ENCODE results near the gene ARHGAP24.
"Not testable (repeated sequence)": the region's sequence is repeated elsewhere in the genome, so short reads cannot be mapped to it uniquely, and the experiment has no call there.

The ARHGAP24 gene

DNA sequence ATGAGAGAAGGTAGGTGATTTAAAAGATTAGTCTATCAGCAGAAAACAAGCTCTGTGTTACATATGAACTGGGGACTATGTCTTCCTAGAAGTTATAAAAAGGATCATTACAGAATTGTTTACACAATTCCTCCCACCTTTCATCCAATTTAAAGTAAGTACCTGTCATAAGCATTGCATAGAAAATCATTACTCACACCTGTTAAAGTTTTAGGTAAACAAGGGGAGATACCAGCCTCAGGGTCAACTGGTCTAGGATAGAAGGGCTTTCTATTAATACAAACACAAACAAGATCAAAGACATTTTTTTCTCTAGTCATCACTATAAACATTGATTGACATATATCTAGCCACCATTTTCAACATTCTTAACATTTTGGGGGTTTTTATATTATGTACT, 333.9 kb downstream of the ARHGAP24 start:
- no peak overlapping the region for H3K4me3 Mint-ChIP-seq
- ATAC-seq = no peak
- no peak for DNase-seq (ENCODE audit: low spot score in 2 of 2)
- no peaks in the 10 kb centered on the region for H3K36me3 Mint-ChIP-seq
- no peak overlapping the region for H3K27ac Mint-ChIP-seq
- H3K4me1 Mint-ChIP-seq = no peaks in the 10 kb centered on the region
- no peaks in the 10 kb centered on the region for H3K9me3 Mint-ChIP-seq

DNA sequence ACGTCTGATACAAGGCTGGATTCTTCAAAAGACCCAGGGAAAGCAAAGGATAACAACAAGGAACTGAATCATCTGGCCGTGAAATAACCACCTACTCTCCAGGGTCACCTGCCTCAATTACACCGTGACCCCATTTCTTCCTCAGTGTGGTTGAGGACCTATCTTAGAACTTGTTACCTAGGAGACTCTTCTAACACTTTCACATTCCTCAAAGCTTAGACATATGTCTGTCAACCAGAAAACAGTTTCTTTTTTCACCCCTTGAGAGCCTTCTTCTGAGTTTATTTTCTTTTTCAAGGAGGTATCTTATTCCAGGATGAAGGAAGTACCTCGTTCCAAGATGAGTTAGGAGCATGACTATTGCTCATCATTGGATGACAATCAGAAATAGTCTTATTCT, 337.8 kb downstream of the ARHGAP24 start:
- ATAC-seq = no peak
- Mint-ChIP-seq H3K36me3 (no peaks in the 10 kb centered on the region), H3K9me3 (peaks cover 3% of the 10 kb centered on the region), H3K27ac (no peak overlapping the region), H3K4me3 (no peak overlapping the region), H3K4me1 (no peaks in the 10 kb centered on the region)
- DNase-seq (ENCODE audit: low spot score in 2 of 2) = no peak

DNA sequence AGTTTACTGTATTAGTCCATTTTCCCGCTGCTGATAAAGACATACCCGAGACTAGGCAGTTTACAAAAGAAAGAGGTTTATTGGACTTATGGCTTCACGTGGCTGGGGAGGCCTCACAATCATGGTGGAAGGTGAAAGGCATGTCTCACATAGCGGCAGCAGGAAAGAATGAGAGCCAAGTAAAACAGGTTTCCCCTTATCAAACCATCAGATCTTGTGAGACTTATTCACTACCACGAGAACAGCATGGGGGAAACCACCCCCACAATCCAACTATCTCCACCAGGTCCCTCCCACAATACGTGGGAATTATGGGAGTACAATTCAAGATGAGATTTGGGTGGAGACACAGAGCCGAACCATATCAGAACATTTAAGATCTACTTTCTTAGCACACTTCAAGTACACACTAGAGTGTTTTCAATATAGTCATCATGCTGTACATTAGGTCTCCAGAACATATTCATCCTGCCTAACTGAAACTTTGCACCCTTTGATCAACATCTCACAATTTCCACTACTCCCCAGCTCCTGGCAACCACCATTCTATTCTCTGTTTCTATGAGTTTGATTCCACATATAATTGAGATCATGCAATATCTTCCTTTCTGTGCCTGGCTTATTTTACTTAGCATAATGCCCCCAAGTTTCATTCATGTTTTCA, 341.0 kb downstream of the ARHGAP24 start:
- peaks cover 8% of the 10 kb centered on the region for H3K9me3 Mint-ChIP-seq
- H3K36me3 Mint-ChIP-seq = no peaks in the 10 kb centered on the region
- H3K4me1 Mint-ChIP-seq = no peaks in the 10 kb centered on the region
- no peak for ATAC-seq
- DNase-seq (ENCODE audit: low spot score in 2 of 2) = no peak
- H3K4me3 Mint-ChIP-seq = no peak overlapping the region
- no peak overlapping the region for H3K27ac Mint-ChIP-seq

DNA sequence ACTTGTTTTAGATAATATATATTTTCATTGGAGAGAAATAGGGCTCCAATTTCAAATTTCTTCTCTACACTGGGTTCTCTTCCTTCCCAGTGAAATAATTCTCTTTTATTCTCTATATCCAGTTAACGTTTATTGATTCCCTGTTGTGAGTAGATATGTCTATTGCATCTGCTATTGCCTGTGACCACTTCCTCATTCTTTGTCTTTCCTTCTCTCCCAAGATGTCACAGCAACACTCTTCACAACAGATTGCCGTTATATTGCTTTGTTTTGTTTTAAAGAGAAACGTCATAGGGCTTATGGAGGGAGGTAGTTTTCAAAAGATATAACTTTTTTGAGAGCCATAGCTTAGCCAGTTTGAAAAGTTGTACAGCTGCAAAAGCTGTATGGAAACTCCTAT, 343.8 kb downstream of the ARHGAP24 start:
- ATAC-seq (no peak), DNase-seq (ENCODE audit: low spot score in 2 of 2) (no peak)
- H3K4me1 Mint-ChIP-seq = no peaks in the 10 kb centered on the region
- H3K4me3 Mint-ChIP-seq = no peak overlapping the region
- no peaks in the 10 kb centered on the region for H3K36me3 Mint-ChIP-seq
- peaks cover 8% of the 10 kb centered on the region for H3K9me3 Mint-ChIP-seq
- no peak overlapping the region for H3K27ac Mint-ChIP-seq

DNA sequence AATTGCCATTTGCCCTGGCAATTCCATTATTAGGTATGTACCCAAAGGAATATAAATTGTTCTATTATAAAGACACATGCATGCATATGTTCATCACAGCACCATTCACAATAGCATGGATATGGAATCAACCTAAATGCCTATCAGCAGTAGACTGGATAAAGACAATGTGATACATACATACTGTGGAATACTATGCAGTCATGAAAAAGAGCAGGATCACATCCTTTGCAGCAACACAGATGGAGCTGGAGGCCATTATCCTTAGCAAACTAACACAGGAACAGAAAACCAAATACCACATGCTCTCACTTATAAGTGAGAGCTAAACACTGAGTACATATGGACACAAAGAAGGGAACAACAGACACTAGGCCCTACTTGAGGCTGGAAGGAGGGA, 345.2 kb downstream of the ARHGAP24 start:
- not testable (repeated sequence) for H3K9me3 Mint-ChIP-seq; H3K4me3 Mint-ChIP-seq; ATAC-seq; H3K27ac Mint-ChIP-seq; H3K36me3 Mint-ChIP-seq; DNase-seq (ENCODE audit: low spot score in 2 of 2); H3K4me1 Mint-ChIP-seq

DNA sequence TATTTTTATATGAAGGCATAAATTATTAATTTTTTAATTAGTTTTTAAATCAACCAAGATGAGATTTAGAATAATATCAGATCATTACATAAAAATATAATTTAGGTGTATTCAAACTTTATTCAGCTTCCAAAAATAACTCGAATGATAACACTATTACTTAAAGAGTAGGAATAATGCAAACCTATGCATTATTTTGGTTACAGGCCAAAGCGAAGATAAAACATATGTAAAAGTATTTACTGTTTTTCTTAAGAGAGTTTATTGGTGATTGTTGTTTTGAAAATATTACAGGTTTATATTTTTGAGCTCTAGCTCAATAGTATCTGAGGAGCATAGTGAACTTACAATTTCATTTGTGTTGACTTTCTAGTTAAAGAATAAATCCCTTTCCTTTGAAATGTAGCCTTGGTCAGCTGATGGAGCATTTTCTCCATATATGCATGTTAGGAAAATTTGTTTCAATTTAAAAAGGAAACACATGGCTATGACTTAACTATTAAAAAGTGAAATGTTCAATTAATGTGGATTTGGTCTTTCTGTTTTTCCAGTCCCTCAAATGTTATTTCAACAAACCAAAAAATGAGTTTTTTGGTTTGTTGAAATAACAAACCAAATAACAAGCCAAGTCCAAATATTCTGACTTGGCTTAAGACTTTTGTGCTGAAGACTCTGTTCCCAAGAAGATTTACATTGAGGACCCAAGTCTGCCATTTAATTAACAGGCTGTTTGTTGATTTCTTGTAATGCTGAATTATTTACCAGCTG, 346.9 kb downstream of the ARHGAP24 start:
- Mint-ChIP-seq H3K36me3 (no peaks in the 10 kb centered on the region), H3K4me3 (no peak overlapping the region), H3K27ac (no peak overlapping the region), H3K4me1 (no peaks in the 10 kb centered on the region), H3K9me3 (peaks cover 5% of the 10 kb centered on the region)
- DNase-seq (ENCODE audit: low spot score in 2 of 2) = no peak
- no peak for ATAC-seq

DNA sequence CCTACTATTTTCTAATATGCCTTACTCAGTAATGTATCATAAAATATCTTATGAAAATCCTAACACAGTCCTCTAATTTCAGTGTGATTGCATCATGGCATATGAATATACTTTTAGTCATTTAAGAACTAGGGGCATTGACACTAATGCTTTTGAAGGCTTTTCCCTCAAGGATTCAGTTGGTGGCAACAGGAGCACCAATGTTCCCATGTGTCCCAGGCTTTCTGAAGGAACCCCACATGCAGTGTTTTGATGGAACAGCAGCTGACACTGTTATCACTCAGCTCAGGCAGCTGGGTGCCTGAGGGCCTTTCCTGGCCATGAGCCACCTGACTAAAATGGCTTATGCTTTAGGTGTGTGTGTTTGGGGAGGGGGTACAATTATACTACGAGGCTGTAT, 348.3 kb downstream of the ARHGAP24 start:
- no peak for ATAC-seq
- Mint-ChIP-seq H3K36me3 (no peaks in the 10 kb centered on the region), H3K27ac (no peak overlapping the region), H3K4me3 (no peak overlapping the region), H3K4me1 (no peaks in the 10 kb centered on the region), H3K9me3 (peaks cover 5% of the 10 kb centered on the region)
- DNase-seq (ENCODE audit: low spot score in 2 of 2) = no peak

DNA sequence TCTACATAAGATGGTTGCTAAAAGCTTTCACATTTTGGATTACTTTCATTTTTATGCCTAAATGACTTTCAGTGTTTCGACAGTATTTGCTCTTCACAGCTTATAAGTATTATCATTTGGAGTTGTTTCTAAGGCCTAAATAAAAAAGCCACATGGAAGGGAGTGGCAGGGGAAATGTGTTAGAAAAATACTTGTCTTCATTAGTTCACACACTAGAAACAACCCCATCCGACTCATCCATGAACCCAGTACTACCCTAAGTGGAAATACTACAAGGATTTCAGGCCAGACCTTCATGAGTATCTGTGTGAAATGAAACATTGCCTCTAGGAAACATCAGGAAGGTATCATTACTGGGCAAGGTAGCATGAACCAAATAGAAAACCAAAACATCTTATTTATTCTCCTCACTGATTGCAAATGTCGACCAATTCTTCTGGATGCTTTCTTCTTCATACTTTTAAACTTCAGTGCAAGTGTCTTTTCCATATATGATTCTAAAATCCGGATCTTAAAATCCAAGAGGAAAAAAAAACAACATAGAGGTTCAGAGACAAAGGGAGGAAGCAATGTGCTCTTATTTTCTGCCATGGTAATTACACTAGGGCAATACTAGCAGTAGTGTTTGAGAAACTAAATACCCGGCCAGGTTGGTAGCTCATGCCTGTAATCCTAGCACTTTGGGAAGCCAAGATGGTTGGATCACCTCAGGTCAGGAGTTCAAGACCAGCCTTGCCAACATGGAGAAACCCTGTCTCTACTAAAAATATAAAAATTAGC, 349.4 kb downstream of the ARHGAP24 start:
- H3K36me3 Mint-ChIP-seq = no peaks in the 10 kb centered on the region
- DNase-seq (ENCODE audit: low spot score in 2 of 2) (no peak), ATAC-seq (no peak)
- no peaks in the 10 kb centered on the region for H3K4me1 Mint-ChIP-seq
- H3K27ac Mint-ChIP-seq = no peak overlapping the region
- no peaks in the 10 kb centered on the region for H3K9me3 Mint-ChIP-seq
- no peak overlapping the region for H3K4me3 Mint-ChIP-seq

DNA sequence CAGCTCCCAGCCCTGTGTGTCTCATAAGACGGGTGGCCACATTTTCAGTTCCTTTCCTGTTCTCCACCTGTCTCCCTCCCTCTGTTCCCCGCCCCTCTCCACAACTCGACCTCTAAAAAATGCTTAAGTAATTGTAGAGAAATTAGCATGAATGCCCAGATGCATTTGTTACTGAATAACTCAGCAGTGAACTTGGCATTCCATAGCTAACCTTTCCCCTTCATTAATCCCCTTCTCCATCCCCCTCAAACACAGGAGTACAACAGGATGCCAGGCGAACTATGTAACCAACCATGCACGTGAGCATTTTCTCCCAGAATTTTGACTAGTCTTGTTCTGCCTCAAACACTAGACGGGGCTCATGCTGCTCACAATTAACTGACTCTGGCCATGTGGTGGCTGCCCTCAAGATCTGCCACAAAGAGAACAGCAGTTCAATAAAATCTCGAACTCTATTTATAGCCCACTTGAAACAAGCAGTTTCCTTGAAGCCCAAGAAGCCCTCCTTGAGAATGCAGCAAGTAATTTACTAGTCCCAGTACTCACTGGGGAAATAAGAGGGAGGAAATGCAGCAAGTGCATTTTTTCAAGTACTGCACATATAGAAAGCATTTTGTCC, 351.2 kb downstream of the ARHGAP24 start:
- no peaks in the 10 kb centered on the region for H3K36me3 Mint-ChIP-seq
- no peaks in the 10 kb centered on the region for H3K4me1 Mint-ChIP-seq
- H3K27ac Mint-ChIP-seq = no peak overlapping the region
- H3K4me3 Mint-ChIP-seq = no peak overlapping the region
- H3K9me3 Mint-ChIP-seq = no peaks in the 10 kb centered on the region
- no peak for ATAC-seq
- no peak for DNase-seq (ENCODE audit: low spot score in 2 of 2)

DNA sequence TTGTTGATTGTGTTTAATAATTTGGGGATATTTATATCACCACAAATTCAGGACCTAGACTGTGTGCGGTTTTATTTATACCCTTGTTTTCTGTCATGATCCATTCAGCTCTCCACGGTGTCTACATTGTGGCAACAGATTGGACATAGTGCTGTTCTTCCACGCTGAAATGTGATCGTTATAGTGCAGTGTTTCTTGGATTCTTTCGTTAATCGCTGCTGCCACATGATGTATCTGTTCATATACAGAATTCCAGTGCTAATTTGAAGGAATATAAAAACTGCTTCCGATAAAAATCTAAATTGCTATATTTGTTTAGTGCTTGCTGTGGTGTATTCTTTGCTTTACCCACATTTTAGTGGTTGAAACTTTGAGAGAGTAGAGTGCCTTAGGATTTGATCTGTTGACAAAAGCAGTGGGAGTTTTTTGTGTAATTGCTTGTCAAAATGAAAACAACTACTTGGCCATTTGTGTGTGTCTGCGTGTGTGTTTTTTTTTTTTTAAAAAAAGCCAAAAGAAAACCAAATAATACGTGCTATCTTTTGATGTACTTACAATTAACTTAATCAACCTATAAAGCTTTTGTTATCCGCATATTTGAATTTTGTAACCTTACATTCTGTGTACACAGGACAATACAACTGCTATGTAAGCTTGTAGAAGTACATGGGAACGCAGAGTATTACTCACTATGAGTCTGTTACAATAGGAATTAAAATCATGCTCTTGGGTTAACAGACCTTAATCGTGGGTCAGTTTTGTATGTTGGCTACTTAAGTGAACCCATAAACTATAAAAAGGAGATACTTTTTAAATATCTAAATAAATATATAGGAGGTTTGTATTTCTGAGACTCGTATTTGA, 353.3 kb downstream of the ARHGAP24 start:
- Mint-ChIP-seq H3K27ac (no peak overlapping the region), H3K4me1 (no peaks in the 10 kb centered on the region)
- DNase-seq (ENCODE audit: low spot score in 2 of 2) = no peak

DNA sequence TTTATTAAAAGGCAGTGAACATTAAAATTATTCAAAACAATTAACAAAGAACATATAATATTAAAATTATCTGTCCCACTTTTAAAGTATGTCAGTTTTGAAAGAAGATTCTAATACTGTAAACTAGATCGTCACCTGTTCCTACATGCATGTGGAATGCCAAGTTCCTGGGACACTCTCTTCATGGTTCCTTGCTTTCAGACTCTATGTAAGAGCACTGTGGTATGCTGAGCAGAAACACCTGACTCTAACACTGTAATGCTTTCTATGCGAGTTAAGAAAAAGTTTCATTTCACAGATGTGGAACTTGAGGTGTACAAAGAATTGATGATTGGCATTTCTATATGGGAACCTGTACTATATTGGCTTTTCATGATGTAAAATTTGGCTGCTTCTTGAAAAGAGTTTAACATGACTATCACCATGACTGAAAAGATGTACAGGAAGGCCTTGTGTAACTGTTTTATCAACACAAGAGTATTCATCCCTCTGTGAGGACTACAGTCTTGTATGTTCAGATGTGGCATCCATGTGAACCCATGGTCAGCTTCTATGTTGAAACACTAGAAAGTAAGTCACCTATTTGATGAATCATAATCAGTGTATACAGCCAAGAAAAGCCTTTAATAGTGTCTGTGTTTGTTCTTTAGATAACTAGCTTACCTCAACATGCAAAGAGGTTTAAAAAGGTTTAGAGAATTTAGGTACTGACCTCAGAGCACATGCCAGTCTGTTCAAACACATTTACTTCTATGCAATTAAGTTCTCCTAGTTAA, 354.5 kb downstream of the ARHGAP24 start:
- Mint-ChIP-seq H3K27ac (no peak overlapping the region), H3K9me3 (peaks cover 5% of the 10 kb centered on the region), H3K36me3 (no peaks in the 10 kb centered on the region), H3K4me3 (no peak overlapping the region), H3K4me1 (no peaks in the 10 kb centered on the region)
- no peak for ATAC-seq
- DNase-seq (ENCODE audit: low spot score in 2 of 2) = no peak

More for the DNA sequence above, 353.3 kb downstream of the ARHGAP24 start:
- H3K36me3 Mint-ChIP-seq = no peaks in the 10 kb centered on the region
- H3K9me3 Mint-ChIP-seq = peaks cover 5% of the 10 kb centered on the region
- no peak for ATAC-seq
- no peak overlapping the region for H3K4me3 Mint-ChIP-seq

DNA sequence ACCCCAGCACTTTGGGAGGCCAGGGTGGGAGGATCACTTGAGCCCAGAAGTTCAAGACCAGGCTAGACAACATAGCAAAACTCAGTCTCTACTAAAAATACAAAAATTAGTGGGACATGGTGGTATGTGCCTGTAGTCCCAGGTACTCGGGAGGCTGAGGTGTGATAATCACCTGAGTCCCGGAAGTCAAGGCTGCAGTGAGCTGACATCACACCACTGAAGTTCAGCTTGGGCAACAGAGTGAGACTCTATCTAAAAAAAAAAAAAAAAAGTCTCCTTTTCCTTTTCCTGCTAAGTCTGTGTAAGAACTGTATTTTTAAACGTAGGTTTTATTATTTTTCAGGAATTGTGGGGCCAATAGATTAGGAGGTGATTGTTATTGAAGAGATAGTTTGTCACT, 356.7 kb downstream of the ARHGAP24 start:
- H3K36me3 Mint-ChIP-seq = no peaks in the 10 kb centered on the region
- no peak for DNase-seq (ENCODE audit: low spot score in 2 of 2)
- no peak overlapping the region for H3K27ac Mint-ChIP-seq
- H3K9me3 Mint-ChIP-seq = peaks cover 5% of the 10 kb centered on the region
- H3K4me1 Mint-ChIP-seq = no peaks in the 10 kb centered on the region
- no peak for ATAC-seq
- no peak overlapping the region for H3K4me3 Mint-ChIP-seq

DNA sequence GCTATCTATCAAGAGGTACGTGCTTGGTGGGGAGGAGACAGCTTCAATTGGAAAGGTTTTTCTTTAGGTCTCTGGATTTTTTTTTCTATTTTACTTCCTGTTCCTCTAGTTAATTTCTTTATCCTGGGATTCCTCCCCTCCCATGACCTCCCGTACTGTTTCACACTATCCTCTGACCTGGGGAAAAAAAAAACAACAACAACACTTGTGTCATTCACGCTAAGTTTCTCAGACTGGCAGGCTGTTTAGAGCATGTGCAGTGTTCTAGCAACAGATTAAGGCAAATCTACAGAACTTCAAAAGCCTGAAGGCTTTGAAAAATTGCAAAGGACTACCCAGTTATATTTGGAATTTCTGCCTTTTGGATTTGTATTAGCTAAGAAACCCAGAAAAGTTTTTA, 358.4 kb downstream of the ARHGAP24 start:
- H3K27ac Mint-ChIP-seq = no peak overlapping the region
- H3K4me3 Mint-ChIP-seq = no peak overlapping the region
- H3K4me1 Mint-ChIP-seq = no peaks in the 10 kb centered on the region
- ATAC-seq (no peak), DNase-seq (ENCODE audit: low spot score in 2 of 2) (no peak)
- peaks cover 5% of the 10 kb centered on the region for H3K9me3 Mint-ChIP-seq
- no peaks in the 10 kb centered on the region for H3K36me3 Mint-ChIP-seq

DNA sequence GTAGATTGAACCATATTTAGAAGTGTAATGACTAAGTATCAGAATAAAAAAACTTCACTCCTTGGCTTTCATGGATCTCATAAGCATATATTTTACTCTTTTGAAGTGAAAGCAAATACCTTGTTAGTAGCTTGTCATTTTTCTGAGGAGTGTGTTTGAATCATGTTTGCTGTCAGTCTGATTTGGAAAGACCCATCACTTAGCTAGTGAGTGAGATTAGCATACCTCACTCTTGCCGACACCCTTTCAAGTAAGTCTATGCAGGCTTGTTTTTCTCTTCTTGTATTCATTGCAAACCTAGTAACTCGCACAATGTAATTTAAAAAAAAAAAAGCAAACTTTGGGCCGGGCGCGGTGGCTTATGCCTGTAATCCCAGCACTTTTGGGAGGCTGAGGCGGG, 360.0 kb downstream of the ARHGAP24 start:
- DNase-seq (ENCODE audit: low spot score in 2 of 2) (no peak), ATAC-seq (no peak)
- no peak overlapping the region for H3K4me3 Mint-ChIP-seq
- H3K27ac Mint-ChIP-seq = no peak overlapping the region
- peaks cover 8% of the 10 kb centered on the region for H3K9me3 Mint-ChIP-seq
- no peaks in the 10 kb centered on the region for H3K36me3 Mint-ChIP-seq
- H3K4me1 Mint-ChIP-seq = no peaks in the 10 kb centered on the region
